Smooth muscle cell of the umbilical artery (primary cell): Measurements from ENCODE around the gene PFDN4. TPM values are rescaled to one million over a fixed set of nuclear protein-coding genes. Genes with fewer than 3 reads are reported as not detected.

Experiments
- total RNA-seq: library from RNA; depleted of rRNA; stranded (reverse); fragments of >200 nt; gene quantifications from 2 replicates; pipeline ENCODE4 v1.2.3, GENCODE V29; 2014

The PFDN4 gene
- total RNA-seq, result 110 and 133 TPM in 2 replicates

GRCh38 chr20:54207743-54208547, at the start of gene PFDN4:
PFDN4 (plus strand) TSS chr20:54208087; CDS start chr20:54208101, 14 bp downstream.

GRCh38 chr20:54173653-54174456, 34.0 kb upstream of the PFDN4 start, which contains the start of gene CYP24A1:
CYP24A1 (minus strand) TSS chr20:54173986; CDS start chr20:54173579, 407 bp downstream.

Other genes with a start within 250 kb of the PFDN4 start
- not detected in 2 replicates for gene BCAS1, start 137.5 kb upstream of the PFDN4 start, total RNA-seq
- gene CYP24A1, start 34.1 kb upstream of the PFDN4 start, total RNA-seq, result 0.32 TPM in 1 of 2 replicates, not detected in the other